OCI-LY3 (cell line): ENCODE data around the gene ASCL5.

ENCODE experiments used
- CTCF ChIP-seq: fragments of 200-600, 300-600 bp; sonication (generic); IDR thresholded peaks from 2 replicates; pipeline ENCODE4 v1.5.1; 2014; ENCODE audit warnings: antibody characterized with exemption, low read length, low read depth
- EZH2phosphoT487 ChIP-seq: fragments of 200-600 bp; shearing (Covaris generic); IDR thresholded peaks from 2 replicates; pipeline ENCODE4 v1.6.1; 2018; ENCODE audit warnings: antibody characterized with exemption, mixed run types, low read depth

GRCh38 chr1:201156346-201156745, 29.4 kb upstream of the ASCL5 start:
- TF ChIP-seq CTCF (no peak), EZH2phosphoT487 (no peak)
